SK-N-SH (cell line): ENCODE data around the gene EPHB2. TPM values are rescaled to one million over a fixed set of nuclear protein-coding genes. Genes with fewer than 3 reads are reported as not detected.

Source experiments
- CTCF ChIA-PET: fragments of 300-600, 350-600 bp; formaldehyde crosslinking; extraction: SDS; loops from one replicate; lab custom pipeline; 2021; lab: Yijun Ruan, JAX
- POLR2A ChIA-PET: fragments of 350-600 bp; sonication (Branson Sonifier 250); formaldehyde crosslinking; extraction: SDS; loops from one replicate; lab custom pipeline; 2020; ENCODE audit warnings: antibody characterized with exemption, inconsistent platforms; lab: Yijun Ruan, JAX
- DNase-seq: peaks from one replicate; pipeline ENCODE4 v3.0.0; 2012
- H2AFZ ChIP-seq: fragments of 200-600 bp; sonication (generic); 2 replicates; pipeline ENCODE4 v1.8.1; 2016; ENCODE audit warnings: antibody characterized with exemption, mild to moderate bottlenecking, low read depth
- H3F3A ChIP-seq: fragments of 200-600 bp; sonication (generic); replicated peaks from 2 replicates; pipeline ENCODE3; 2016; ENCODE audit warnings: antibody characterized with exemption, mild to moderate bottlenecking; ENCODE audit not compliant: insufficient read depth
- H3K27ac ChIP-seq, 2 experiments: fragments of 200-500 bp in 1 of 2; fragments of 200-600 bp in 1 of 2; sonication (Bioruptor generic) in 1 of 2; sonication (generic), shearing (Covaris generic) in 1 of 2; 2 replicates each; pipeline versions ENCODE4 v1.5.1 to v1.6.1; 2014 to 2016; ENCODE audit warnings: low read depth in 2 of 2, inconsistent platforms in 1 of 2, low read length in 1 of 2, mild to moderate bottlenecking in 1 of 2, mixed read lengths in 1 of 2
- H3K27me3 ChIP-seq: fragments of 200-600 bp; sonication (generic), shearing (Covaris generic); 2 replicates; pipeline ENCODE4 v1.6.1; 2016; ENCODE audit warnings: mixed run types; ENCODE audit not compliant: insufficient read depth
- H3K36me3 ChIP-seq, 2 experiments: fragments of 200-500 bp in 1 of 2; fragments of 200-600 bp in 1 of 2; sonication (Bioruptor generic) in 1 of 2; sonication (generic) in 1 of 2; replicated peaks in 1 of 2; 2 replicates each; pipeline versions ENCODE3 to v1.5.1; 2014 to 2016; ENCODE audit warnings: low read length in 1 of 2, mild to moderate bottlenecking in 1 of 2; ENCODE audit not compliant: insufficient read depth in 2 of 2, control insufficient read depth in 1 of 2
- H3K4me1 ChIP-seq, 2 experiments: fragments of 200-500 bp in 1 of 2; fragments of 200-600 bp in 1 of 2; sonication (Bioruptor generic) in 1 of 2; sonication (generic), shearing (Covaris generic) in 1 of 2; 2 replicates each; pipeline versions ENCODE4 v1.5.1 to v1.6.1; 2014 to 2016; ENCODE audit warnings: low read depth in 1 of 2, low read length in 1 of 2, mixed run types in 1 of 2; ENCODE audit not compliant: insufficient read depth in 2 of 2, control insufficient read depth in 1 of 2
- H3K4me2 ChIP-seq: fragments of 200-600 bp; sonication (generic), shearing (Covaris generic); 2 replicates; pipeline ENCODE4 v1.6.1; 2017; ENCODE audit warnings: mixed run types
- H3K4me3 ChIP-seq, 2 experiments: fragments of 200-500 bp in 1 of 2; fragments of 200-600 bp in 1 of 2; sonication (Bioruptor generic) in 1 of 2; sonication (generic), shearing (Covaris generic) in 1 of 2; 2 replicates each; pipeline versions ENCODE4 v1.5.1 to v1.8.1; 2014 to 2016; ENCODE audit warnings: low read depth in 2 of 2, inconsistent platforms in 1 of 2, low read length in 1 of 2, mild to moderate bottlenecking in 1 of 2, mixed read lengths in 1 of 2, moderate library complexity in 1 of 2
- H3K79me2 ChIP-seq: fragments of 200-600 bp; sonication (generic); 2 replicates; pipeline ENCODE4 v1.8.1; 2017; ENCODE audit warnings: mild to moderate bottlenecking; ENCODE audit not compliant: insufficient read depth
- H3K9ac ChIP-seq: fragments of 200-600 bp; sonication (generic); 2 replicates; pipeline ENCODE4 v1.6.1; 2017; ENCODE audit warnings: mixed run types
- H3K9me2 ChIP-seq: fragments of 200-600 bp; sonication (generic); 2 replicates; pipeline ENCODE4 v1.6.1; 2017; ENCODE audit warnings: mixed run types
- H3K9me3 ChIP-seq: fragments of 200-600 bp; sonication (generic); 2 replicates; pipeline ENCODE4 v1.6.1; 2017; ENCODE audit warnings: mixed run types, mild to moderate bottlenecking, moderate library complexity
- H4K20me1 ChIP-seq: fragments of 200-600 bp; sonication (generic); 2 replicates; pipeline ENCODE4 v1.6.1; 2017; ENCODE audit warnings: mild to moderate bottlenecking, mixed run types; ENCODE audit not compliant: insufficient read depth
- CHD2 ChIP-seq: fragments of 150-350 bp; IDR thresholded peaks from 2 replicates; pipeline ENCODE4 v1.6.1; 2018; ENCODE audit warnings: low read length; ENCODE audit not compliant: partially characterized antibody
- EP300 ChIP-seq, 2 experiments: IDR thresholded peaks; 2 replicates each; pipeline versions ENCODE4 v1.4.0 to v1.6.1; 2012; ENCODE audit warnings: borderline replicate concordance in 1 of 2, low read depth in 1 of 2, low read length in 1 of 2
- EZH2phosphoT487 ChIP-seq: fragments of 200-600 bp; sonication (generic); IDR thresholded peaks from 2 replicates; pipeline ENCODE4 v1.6.1; 2017; ENCODE audit warnings: low read depth, mixed run types, mild to moderate bottlenecking, antibody characterized with exemption, moderate library complexity, borderline replicate concordance
- FOXJ3 ChIP-seq: sonication (generic); formaldehyde crosslinking; IDR thresholded peaks from 2 replicates; pipeline ENCODE4 v1.5.1; 2020; ENCODE audit warnings: mild to moderate bottlenecking, missing genetic modification reagents
- FOXM1 ChIP-seq: IDR thresholded peaks from 2 replicates; pipeline ENCODE4 v1.4.0; 2012; ENCODE audit warnings: low read depth, mild to moderate bottlenecking
- GABPA ChIP-seq: IDR thresholded peaks from 2 replicates; pipeline ENCODE4 v1.4.0; 2012; ENCODE audit warnings: low read depth, mild to moderate bottlenecking
- MEF2A ChIP-seq: IDR thresholded peaks from 2 replicates; pipeline ENCODE4 v1.4.0; 2012; ENCODE audit warnings: low read depth, borderline replicate concordance
- RCOR1 ChIP-seq: fragments of 150-350 bp; IDR thresholded peaks from 2 replicates; pipeline ENCODE4 v1.6.1; 2017; ENCODE audit warnings: antibody characterized with exemption, low read length
- SMC3 ChIP-seq: IDR thresholded peaks from 2 replicates; pipeline ENCODE4 v1.6.1; 2012; ENCODE audit warnings: low read depth, low read length, improper control_type of control experiment
- WGBS: methylation state at CpG from one replicate; pipeline ENCODE4 v1.1.6; 2017; ENCODE audit warnings: low lambda C conversion rate; 5-methylcytosine and 5-hydroxymethylcytosine counted together
- polyA plus RNA-seq, 3 experiments: library from polyadenylated mRNA; depleted of rRNA; stranded (reverse); fragments of >200 nt; gene quantifications; 2 replicates each; pipeline ENCODE4 v1.2.3, GENCODE V29; 2012
- TF ChIP-seq, protein P1 (sequence below): IDR thresholded peaks from 2 replicates; pipeline ENCODE4 v1.4.0; 2012; ENCODE audit warnings: low read depth
- TF ChIP-seq, protein P2 (sequence below): IDR thresholded peaks from 2 replicates; pipeline ENCODE4 v1.6.1; 2012; ENCODE audit warnings: mild to moderate bottlenecking, low read depth, low read length, moderate library complexity
- TF ChIP-seq, protein P3 (sequence below): fragments of 200-600 bp; sonication (generic); IDR thresholded peaks from 2 replicates; pipeline ENCODE4 v1.6.1; 2017; ENCODE audit warnings: antibody characterized with exemption, mild to moderate bottlenecking, moderate library complexity

The EPHB2 gene
- polyA plus RNA-seq, 1 of the 3 experiments (the other 2 are of a cell fraction) = 25.2 TPM

DNA sequence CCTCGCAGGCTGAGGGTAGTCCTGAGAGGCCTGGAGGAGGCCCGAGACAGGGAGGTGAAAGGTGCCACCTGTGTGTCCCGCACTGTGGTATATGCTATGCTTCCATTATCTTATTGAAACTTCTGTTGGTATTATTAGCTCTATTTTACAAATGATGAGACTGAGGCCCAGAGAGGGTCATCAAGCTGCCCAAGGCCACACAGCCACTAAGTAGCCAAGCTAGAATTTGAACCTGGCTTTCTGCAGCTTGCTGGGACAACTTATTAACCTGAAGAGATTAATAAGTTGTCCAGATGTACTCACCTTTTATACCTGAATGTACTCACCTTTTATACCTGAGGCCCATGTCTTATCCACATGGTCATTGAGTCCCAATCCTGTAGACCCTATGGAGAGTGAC lies 83.0 kb downstream of the EPHB2 start:
- ChIA-PET POLR2A (no interaction called here), CTCF (interaction anchor here (1.1 kb wide), 1 partner anchor 89 kb away, joined by 3 read pairs; no protein-coding TSS in a partner anchor)
- Histone ChIP-seq H3K9me3 (no peaks in the 10 kb centered on the region), H3K27me3 (no peaks in the 10 kb centered on the region), H3K27ac (no peak overlapping the region), H3K36me3 (peaks cover 2 to 4% of the 10 kb centered on the region in 2 experiments), H3F3A (peaks cover 4% of the 10 kb centered on the region), H3K4me1 (peaks cover 0 to 42% of the 10 kb centered on the region in 2 experiments; a peak in 2 of 4 replicates), H2AFZ (no peak overlapping the region), H3K9me2 (no peaks in the 10 kb centered on the region), H4K20me1 (peaks cover 7% of the 10 kb centered on the region; the same call in 1 of the 2 replicates), H3K9ac (no peak overlapping the region), H3K4me2 (no peak overlapping the region), H3K4me3 (no peak overlapping the region), H3K79me2 (no peaks in the 10 kb centered on the region)
- 97% methylated on average over 3 of the region's 3 CpGs for WGBS
- no peak for DNase-seq
- TF ChIP-seq, protein P1, sequence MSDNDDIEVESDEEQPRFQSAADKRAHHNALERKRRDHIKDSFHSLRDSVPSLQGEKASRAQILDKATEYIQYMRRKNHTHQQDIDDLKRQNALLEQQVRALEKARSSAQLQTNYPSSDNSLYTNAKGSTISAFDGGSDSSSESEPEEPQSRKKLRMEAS = no peak
- no peak for TF ChIP-seq SMC3
- TF ChIP-seq EP300 (IDR thresholded peaks at IDR 0.05; ENCODE audit: borderline replicate concordance in 1 of 2, low read depth in 1 of 2, low read length in 1 of 2) = no peak
- no peak for TF ChIP-seq RCOR1
- TF ChIP-seq, protein P2, sequence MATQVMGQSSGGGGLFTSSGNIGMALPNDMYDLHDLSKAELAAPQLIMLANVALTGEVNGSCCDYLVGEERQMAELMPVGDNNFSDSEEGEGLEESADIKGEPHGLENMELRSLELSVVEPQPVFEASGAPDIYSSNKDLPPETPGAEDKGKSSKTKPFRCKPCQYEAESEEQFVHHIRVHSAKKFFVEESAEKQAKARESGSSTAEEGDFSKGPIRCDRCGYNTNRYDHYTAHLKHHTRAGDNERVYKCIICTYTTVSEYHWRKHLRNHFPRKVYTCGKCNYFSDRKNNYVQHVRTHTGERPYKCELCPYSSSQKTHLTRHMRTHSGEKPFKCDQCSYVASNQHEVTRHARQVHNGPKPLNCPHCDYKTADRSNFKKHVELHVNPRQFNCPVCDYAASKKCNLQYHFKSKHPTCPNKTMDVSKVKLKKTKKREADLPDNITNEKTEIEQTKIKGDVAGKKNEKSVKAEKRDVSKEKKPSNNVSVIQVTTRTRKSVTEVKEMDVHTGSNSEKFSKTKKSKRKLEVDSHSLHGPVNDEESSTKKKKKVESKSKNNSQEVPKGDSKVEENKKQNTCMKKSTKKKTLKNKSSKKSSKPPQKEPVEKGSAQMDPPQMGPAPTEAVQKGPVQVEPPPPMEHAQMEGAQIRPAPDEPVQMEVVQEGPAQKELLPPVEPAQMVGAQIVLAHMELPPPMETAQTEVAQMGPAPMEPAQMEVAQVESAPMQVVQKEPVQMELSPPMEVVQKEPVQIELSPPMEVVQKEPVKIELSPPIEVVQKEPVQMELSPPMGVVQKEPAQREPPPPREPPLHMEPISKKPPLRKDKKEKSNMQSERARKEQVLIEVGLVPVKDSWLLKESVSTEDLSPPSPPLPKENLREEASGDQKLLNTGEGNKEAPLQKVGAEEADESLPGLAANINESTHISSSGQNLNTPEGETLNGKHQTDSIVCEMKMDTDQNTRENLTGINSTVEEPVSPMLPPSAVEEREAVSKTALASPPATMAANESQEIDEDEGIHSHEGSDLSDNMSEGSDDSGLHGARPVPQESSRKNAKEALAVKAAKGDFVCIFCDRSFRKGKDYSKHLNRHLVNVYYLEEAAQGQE = no peak
- TF ChIP-seq, protein P3, sequence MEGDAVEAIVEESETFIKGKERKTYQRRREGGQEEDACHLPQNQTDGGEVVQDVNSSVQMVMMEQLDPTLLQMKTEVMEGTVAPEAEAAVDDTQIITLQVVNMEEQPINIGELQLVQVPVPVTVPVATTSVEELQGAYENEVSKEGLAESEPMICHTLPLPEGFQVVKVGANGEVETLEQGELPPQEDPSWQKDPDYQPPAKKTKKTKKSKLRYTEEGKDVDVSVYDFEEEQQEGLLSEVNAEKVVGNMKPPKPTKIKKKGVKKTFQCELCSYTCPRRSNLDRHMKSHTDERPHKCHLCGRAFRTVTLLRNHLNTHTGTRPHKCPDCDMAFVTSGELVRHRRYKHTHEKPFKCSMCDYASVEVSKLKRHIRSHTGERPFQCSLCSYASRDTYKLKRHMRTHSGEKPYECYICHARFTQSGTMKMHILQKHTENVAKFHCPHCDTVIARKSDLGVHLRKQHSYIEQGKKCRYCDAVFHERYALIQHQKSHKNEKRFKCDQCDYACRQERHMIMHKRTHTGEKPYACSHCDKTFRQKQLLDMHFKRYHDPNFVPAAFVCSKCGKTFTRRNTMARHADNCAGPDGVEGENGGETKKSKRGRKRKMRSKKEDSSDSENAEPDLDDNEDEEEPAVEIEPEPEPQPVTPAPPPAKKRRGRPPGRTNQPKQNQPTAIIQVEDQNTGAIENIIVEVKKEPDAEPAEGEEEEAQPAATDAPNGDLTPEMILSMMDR = no peak
- no peak for TF ChIP-seq EZH2phosphoT487

DNA sequence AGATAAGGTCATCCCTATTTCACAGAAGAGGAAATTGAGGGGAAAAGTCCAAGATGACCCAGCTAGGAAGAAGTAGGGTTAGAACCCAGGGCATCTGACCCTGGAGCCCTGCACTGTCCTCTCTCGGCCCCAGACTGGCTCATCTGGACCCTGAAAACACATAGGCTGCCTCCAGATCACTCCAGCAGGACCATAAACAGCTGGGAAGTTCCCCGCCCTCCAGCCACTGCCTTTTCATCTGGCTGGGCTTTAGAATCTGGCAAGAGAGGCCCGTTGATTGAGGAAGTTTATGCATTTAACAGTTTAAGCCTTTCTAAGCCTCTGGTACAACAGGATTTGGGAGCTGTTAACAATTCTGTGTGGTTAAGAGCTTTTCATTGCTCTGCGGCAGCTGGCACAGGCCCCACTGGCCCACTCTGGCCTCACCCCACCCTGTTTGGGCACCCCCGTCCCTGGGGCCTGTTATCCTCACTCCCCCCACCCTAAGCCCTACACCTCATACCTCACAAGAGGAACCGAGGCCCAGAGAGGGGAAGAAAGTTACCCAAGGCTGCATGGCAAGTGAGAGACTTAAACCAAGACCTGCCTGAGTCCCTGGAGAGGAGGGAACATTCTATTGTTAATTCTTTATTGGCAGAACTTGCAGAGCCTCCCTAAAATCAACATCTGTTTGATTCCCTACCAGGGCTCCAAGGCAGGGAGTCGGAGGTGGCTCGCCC lies 84.2 kb downstream of the EPHB2 start:
- no peaks in the 10 kb centered on the region for H3K79me2 ChIP-seq
- ChIA-PET CTCF (interaction anchor here (1.1 to 1.2 kb wide), 2 partner anchors 10 to 90 kb away, joined by 4 to 5 read pairs; no protein-coding TSS in a partner anchor), POLR2A (no interaction called here)
- no peak overlapping the region for H3K4me3 ChIP-seq
- H3K9ac ChIP-seq = no peak overlapping the region
- H3F3A ChIP-seq = no peaks in the 10 kb centered on the region
- H4K20me1 ChIP-seq = no peaks in the 10 kb centered on the region; the same call in 1 of the 2 replicates
- no peaks in the 10 kb centered on the region for H3K9me3 ChIP-seq
- DNase-seq = peak; percentile 55
- H2AFZ ChIP-seq = no peak overlapping the region
- H3K9me2 ChIP-seq = no peaks in the 10 kb centered on the region
- H3K27ac ChIP-seq = no peak overlapping the region; a peak in 1 of 4 replicates
- H3K27me3 ChIP-seq = no peaks in the 10 kb centered on the region
- 84% methylated on average over 8 of the region's 8 CpGs for WGBS
- H3K36me3 ChIP-seq = peaks cover 2 to 4% of the 10 kb centered on the region in 2 experiments
- peaks cover 0 to 31% of the 10 kb centered on the region in 2 experiments; a peak in 2 of 4 replicates for H3K4me1 ChIP-seq
- TF ChIP-seq FOXM1 (no peak), FOXJ3 (CRISPR knock-in tag) (no peak), CHD2 (no peak), MEF2A (no peak), RCOR1 (no peak), GABPA (no peak)
- TF ChIP-seq, protein P3 = no peak
- TF ChIP-seq, all 33 proteins: peak for 0
- H3K4me2 ChIP-seq = no peak overlapping the region
